HUDEP-2 (cell line): Measurements from ENCODE around the gene KCNK1.
"Not testable (repeated sequence)": the region's sequence is repeated elsewhere in the genome, so short reads cannot be mapped to it uniquely, and the experiment has no call there.

Experiments
- DNase-seq, 76 experiments: peaks; one replicate each; lab custom pipeline; 2025; ENCODE audit not compliant: unreplicated experiment in 76 of 76; lab: John Stamatoyannopoulos, UW

KCNK1 gene

DNA sequence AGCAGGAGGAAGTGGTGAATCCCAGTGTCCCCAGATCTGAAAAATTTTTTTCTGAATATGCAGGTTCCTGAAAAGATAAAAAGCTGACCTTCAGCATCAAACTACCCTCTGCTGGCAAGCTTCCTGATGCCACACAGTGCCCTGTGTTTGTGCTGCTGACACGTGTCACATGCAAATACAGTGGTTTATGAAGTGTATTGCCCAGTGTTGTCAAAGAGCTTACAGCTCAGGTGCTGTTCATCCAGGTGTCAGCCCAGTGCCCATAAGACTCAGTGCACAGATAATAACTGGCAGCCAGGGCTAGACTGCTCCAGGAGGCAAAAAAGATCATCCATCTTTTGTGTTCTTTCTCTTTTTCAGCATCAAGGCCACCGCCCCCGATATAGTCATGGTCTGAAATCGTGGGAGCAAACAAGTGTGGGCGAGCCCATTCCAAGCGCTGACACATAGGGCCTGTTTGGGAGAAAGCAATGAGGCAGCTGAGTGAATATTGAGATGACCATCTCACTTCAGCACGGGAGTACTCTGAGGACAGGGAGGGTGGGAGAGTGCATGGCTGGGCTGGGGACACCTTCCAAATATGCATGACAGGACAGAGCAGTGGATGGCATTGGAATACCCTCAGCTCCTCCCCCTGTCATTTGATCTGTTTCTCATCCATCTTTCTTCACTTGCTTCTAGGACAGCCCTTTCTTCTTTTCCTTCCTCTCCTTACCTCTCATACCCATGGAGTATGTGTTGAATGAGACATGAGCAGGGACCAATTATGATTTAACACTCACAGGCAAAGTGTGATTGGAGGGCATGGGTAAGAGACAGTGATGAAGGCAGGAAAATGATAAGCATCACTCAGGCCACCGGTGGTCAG is 6.4 kb upstream of the KCNK1 start:
- no peak for DNase-seq

- DNase-seq: no peak
Observed at GRCh38 chr1:233608988-233609387, 4.9 kb upstream of the KCNK1 start.

- no peak for DNase-seq
Observed at GRCh38 chr1:233609926-233610325, 4.0 kb upstream of the KCNK1 start.

GRCh38 chr1:233610628-233611027 is 3.3 kb upstream of the KCNK1 start:
- peak in 6 of 76 experiments; percentile 12 to 27 (median 23) for DNase-seq

DNA sequence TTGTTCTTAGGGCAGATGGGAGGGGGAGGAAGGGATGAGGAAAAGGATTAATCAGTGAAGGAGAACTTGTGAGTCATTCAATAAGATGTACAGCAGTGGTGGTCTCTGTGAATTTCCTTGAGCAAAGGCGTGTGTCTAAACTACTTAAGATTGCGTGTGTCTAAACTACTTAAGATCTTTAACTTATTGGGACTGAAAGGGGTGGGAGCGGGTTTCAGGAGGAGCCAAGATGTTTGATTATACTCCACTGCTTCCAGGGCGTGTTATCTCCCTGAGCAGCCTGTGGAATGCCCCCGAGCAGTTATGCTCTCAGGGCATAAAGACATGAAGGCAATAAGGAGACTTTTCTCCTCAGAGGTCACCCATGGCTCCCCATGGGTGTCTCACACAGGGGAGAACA is 2.5 kb upstream of the KCNK1 start:
- DNase-seq: peak in 14 of 76 experiments; percentile 6 to 41 (median 25)

GRCh38 chr1:233614173-233614742 is 352 bp downstream of the KCNK1 start:
- peak in 21 of 76 experiments; percentile 13 to 46 (median 30) for DNase-seq

GRCh38 chr1:233614743-233615521 is 1.0 kb downstream of the KCNK1 start:
- DNase-seq: peak in 7 of 76 experiments; percentile 2 to 19 (median 13)

DNA sequence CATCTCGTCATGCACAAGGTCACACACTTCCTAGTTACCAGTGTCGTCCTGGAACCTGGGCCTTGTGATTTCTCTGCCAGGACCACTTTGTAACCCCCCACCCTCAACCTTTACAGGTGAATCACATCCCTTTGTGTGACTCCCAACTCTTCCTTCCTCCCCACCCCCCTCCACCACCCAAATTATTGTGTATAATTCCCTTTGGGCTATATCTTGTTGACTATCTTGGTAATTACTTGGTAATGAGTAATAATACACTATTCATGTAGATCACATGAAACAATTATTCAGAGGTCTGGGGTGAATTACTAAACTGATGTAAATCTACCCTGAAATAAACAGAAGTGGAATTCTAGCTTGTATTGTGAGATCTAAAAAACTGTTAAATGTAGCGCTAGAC is 1.7 kb downstream of the KCNK1 start:
- no peak for DNase-seq

GRCh38 chr1:233617025-233617424 is 3.1 kb downstream of the KCNK1 start:
- no peak for DNase-seq

DNA sequence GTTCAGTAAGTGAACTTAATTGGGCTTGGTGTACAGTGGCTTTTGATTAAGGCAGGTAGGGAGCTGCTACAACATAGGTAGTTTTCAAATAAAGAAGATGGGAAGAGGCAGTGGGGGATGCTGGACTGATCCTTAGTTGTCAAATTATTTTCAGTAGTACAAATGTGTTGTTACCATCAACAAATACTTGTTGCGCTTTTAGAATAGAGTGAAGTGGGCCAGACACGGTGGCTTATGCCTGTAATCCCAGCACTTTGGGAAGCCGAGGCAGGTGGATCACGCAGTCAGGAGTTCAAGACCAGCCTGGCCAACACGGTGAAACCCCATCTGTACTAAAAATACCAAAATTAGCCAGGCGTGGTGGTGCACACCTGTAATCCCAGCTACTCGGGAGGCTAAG is 5.5 kb downstream of the KCNK1 start:
- DNase-seq: not testable (repeated sequence)

- DNase-seq: no peak
Observed at GRCh38 chr1:233620065-233620464, 6.2 kb downstream of the KCNK1 start.

DNA sequence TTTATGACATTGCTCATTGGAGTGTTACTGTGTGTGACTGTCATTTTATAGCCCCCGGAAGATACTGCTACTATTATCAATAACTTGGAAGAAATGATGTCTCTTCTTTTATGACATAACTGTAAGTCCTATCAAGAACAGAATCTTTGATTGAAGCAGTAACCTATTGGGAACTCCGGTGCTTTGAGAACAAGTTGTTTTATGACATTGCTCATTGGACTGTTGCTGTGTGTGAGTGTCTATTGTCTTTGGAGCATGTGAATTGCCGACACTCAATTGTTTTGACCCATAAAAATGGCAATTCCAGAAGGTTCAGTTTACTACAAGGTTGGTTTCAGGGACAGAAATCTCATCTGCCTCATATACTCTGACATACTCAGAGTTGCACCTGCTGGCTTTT is 8.0 kb downstream of the KCNK1 start:
- no peak for DNase-seq

- DNase-seq: no peak
Observed at GRCh38 chr1:233624289-233624688, 10.4 kb downstream of the KCNK1 start.

GRCh38 chr1:233625087-233625486 is 11.2 kb downstream of the KCNK1 start:
- DNase-seq: no peak

DNA sequence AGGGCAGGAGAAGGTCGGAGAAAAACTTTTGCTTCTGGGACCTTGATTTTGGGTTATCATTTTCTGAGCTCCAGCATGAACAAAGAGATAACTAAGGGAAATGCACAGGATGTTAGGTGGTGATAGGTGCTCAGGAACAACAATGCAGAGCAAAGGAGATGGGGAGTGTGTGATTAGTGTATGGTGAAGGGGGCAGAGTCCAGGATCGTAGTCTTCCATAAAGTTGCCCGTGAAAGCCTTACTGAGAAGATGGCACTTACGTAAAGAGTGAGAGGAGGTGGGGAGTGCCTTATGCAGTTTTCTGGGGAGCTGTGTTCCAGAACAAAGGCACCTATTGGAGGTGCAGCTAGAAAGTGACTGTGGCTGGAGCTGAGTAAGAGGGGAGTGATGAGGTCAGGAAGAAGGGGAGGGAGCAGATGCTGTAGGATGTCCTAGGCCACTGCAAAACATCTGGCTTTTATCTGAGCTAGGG is 11.6 kb downstream of the KCNK1 start:
- DNase-seq: no peak

DNA sequence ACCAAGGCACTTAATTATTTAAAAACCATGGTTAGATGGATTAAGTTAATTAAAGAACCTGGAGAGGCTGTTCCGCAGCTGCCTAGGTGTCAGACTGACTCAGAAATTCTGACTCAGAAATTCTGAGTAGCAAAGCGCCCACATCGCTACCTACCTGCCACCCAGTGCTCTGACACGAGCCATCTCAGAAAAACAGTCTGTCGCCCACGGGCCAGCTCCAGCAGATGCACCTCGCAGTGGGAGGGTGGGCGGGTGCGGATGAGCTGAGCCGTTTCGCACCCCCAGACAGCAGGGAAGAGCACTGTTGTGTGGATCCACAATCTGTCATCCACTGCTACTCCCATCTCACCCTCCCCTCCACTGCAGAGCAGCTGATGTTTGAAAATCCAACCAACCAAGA is 13.5 kb downstream of the KCNK1 start:
- no peak for DNase-seq

- DNase-seq: no peak
Observed at GRCh38 chr1:233627823-233628222, 13.9 kb downstream of the KCNK1 start.

GRCh38 chr1:233629305-233629935 is 15.5 kb downstream of the KCNK1 start:
- no peak for DNase-seq

- DNase-seq: no peak
Observed at GRCh38 chr1:233631810-233632405, 18.0 kb downstream of the KCNK1 start.

- no peak for DNase-seq
Observed at GRCh38 chr1:233632436-233632835, 18.5 kb downstream of the KCNK1 start.
